ENCODE results near the gene GLI3. TPM values are rescaled to one million over a fixed set of nuclear protein-coding genes. Genes with fewer than 3 reads are reported as not detected.

GLI3 gene
- total RNA-seq, 1 experiment from 2014 or later, result 45.0 TPM

- H3K4me2 ChIP-seq (ENCODE audit: insufficient read depth, insufficient read length, low read length), result no peak overlapping the region
- H3K36me3 Mint-ChIP-seq (ENCODE audit: insufficient read depth in 1 of 3, low read depth in 3 of 3), result peaks cover 0 to 4% (median 2%) of the 10 kb centered on the region in 3 experiments; a peak in 2 of 7 replicates
- peaks cover 55 to 60% of the 10 kb centered on the region in 2 experiments for H3K4me1 Mint-ChIP-seq
- H4K91ac ChIP-seq (ENCODE audit: insufficient read length, low read depth, low read length), result no peak overlapping the region
- no peak for TF ChIP-seq CTCF (conservative IDR thresholded peaks at IDR 0.05)
- H4K20me1 ChIP-seq (ENCODE audit: control insufficient read depth, insufficient read depth, insufficient read length), result no peaks in the 10 kb centered on the region
- no peak overlapping the region for H3K9ac ChIP-seq (ENCODE audit: extremely low read depth, insufficient read length, low read length)
- no peaks in the 10 kb centered on the region for H3K23me2 ChIP-seq (ENCODE audit: insufficient read length, low read depth, low read length, poor library complexity, severe bottlenecking)
- H3K79me2 ChIP-seq (ENCODE audit: insufficient read depth, low read length), result no peaks in the 10 kb centered on the region; the same call in 1 of the 2 replicates
- H3T11ph ChIP-seq (ENCODE audit: low read length), result no peak overlapping the region
- no peaks in the 10 kb centered on the region for H3K9me3 Mint-ChIP-seq
- H2BK12ac ChIP-seq (ENCODE audit: insufficient read length, low read depth, low read length), result no peak overlapping the region
- H3K4ac ChIP-seq (ENCODE audit: low read depth, low read length), result no peak overlapping the region
- no peak overlapping the region for H4K8ac ChIP-seq (replicated peaks; ENCODE audit: insufficient read length, low read depth, low read length)
- no peak overlapping the region for H2BK20ac ChIP-seq (ENCODE audit: low read depth, low read length, poor library complexity, severe bottlenecking)
- no peak overlapping the region; a peak in 1 of 5 replicates for H3K4me3 Mint-ChIP-seq
- no peak overlapping the region for H2AFZ ChIP-seq (ENCODE audit: low read length)
- no peak overlapping the region for H3K18ac ChIP-seq (ENCODE audit: insufficient read length, low read depth, low read length)
- no peaks in the 10 kb centered on the region for H3K9me3 ChIP-seq (ENCODE audit: control insufficient read depth, low read depth, low read length)
- no peak overlapping the region for H2BK5ac ChIP-seq (ENCODE audit: insufficient read length, low read length)
- H3K27ac Mint-ChIP-seq, result peak overlapping the region in 1 of 3 experiments; percentile 9; a peak in 2 of 7 replicates
- H3K27me3 Mint-ChIP-seq (ENCODE audit: low read depth), result no peaks in the 10 kb centered on the region
- no CpG with 5 or more reads among the region's 3 CpGs for WGBS (ENCODE audit: extremely low coverage, insufficient read length, low lambda C conversion rate)
- no peak overlapping the region for H2BK15ac ChIP-seq (ENCODE audit: low read depth, low read length)
- H3K23ac ChIP-seq (ENCODE audit: insufficient read length, low read depth, low read length), result no peak overlapping the region
- no peak overlapping the region for H4K5ac ChIP-seq (ENCODE audit: insufficient read length, low read depth, low read length)
- H2BK120ac ChIP-seq (ENCODE audit: low read depth, low read length, poor library complexity, severe bottlenecking), result no peak overlapping the region
- H3K27me3 ChIP-seq (ENCODE audit: insufficient read depth, low read length), result no peaks in the 10 kb centered on the region
- peaks cover 7% of the 10 kb centered on the region; the same call in 1 of the 2 replicates for H3K4me1 ChIP-seq (ENCODE audit: insufficient read depth, low read length)
- no peak overlapping the region for H3K14ac ChIP-seq (ENCODE audit: insufficient read depth, low read length)
- H3K79me1 ChIP-seq (ENCODE audit: insufficient read depth, low read depth, low read length, poor library complexity, severe bottlenecking), result no peaks in the 10 kb centered on the region
- no peak for DNase-seq
- H2AK5ac ChIP-seq (ENCODE audit: insufficient read length, low read length), result no peak overlapping the region
- no peak overlapping the region for H3K27ac ChIP-seq (ENCODE audit: insufficient read length, low read depth, low read length)
- no peak overlapping the region for H3K56ac ChIP-seq (ENCODE audit: insufficient read length, low read depth, low read length)
Observed at GRCh38 chr7:42211938-42212337, 25.1 kb downstream of the GLI3 start.
